PFSK-1 (cell line): ENCODE results near the gene NT5C3A.

Experiments
- FOXP2 ChIP-seq: optimal IDR thresholded peaks from 2 replicates; pipeline ENCODE3; 2011; ENCODE audit warnings: borderline replicate concordance, control low read depth, inconsistent platforms; ENCODE audit not compliant: insufficient read depth; ENCODE audit errors: extremely low read length, extremely low read depth
- POLR2AphosphoS5 ChIP-seq: IDR thresholded peaks from 2 replicates; pipeline ENCODE4 v1.6.1; 2012; ENCODE audit warnings: low read depth, mild to moderate bottlenecking, control low read depth, low read length, moderate library complexity
- SIN3A ChIP-seq: IDR thresholded peaks from 2 replicates; pipeline ENCODE4 v1.6.1; 2012; ENCODE audit warnings: mild to moderate bottlenecking, low read length, moderate library complexity, borderline replicate concordance; ENCODE audit not compliant: insufficient read depth
- TAF1 ChIP-seq: IDR thresholded peaks from 2 replicates; pipeline ENCODE4 v1.6.1; 2012; ENCODE audit warnings: low read length, control low read depth, borderline replicate concordance; ENCODE audit not compliant: insufficient read depth
- TF ChIP-seq, protein P1 (sequence below), 2 experiments: IDR thresholded peaks; 2 replicates each; pipeline versions ENCODE4 v1.6.1 to v1.8.0; 2011 to 2012; ENCODE audit warnings: low read depth in 2 of 2, low read length in 2 of 2, control low read depth in 1 of 2, inconsistent platforms in 1 of 2, mild to moderate bottlenecking in 1 of 2, moderate library complexity in 1 of 2; ENCODE audit not compliant: insufficient read depth in 1 of 2

Gene NT5C3A

DNA sequence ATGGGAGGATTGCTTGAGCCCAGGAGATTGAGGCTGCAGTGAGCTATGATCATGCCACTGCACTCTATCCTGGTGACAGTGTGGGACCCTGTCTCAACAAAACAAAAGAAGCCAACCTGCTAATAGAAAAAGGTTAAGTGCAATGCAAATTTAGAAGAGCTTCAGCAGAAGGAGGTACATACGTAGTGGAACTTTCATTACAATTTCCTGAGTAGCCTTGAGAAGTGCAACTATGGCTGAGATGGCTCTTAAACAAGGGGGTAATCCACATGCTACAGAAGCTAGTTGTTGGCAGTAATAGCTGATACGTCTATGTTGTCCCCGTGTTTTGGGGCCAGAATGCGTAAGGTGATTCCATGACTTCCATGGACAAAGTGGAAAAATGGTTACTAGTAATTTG, 10.7 kb upstream of the NT5C3A start:
- TF ChIP-seq, protein P1, sequence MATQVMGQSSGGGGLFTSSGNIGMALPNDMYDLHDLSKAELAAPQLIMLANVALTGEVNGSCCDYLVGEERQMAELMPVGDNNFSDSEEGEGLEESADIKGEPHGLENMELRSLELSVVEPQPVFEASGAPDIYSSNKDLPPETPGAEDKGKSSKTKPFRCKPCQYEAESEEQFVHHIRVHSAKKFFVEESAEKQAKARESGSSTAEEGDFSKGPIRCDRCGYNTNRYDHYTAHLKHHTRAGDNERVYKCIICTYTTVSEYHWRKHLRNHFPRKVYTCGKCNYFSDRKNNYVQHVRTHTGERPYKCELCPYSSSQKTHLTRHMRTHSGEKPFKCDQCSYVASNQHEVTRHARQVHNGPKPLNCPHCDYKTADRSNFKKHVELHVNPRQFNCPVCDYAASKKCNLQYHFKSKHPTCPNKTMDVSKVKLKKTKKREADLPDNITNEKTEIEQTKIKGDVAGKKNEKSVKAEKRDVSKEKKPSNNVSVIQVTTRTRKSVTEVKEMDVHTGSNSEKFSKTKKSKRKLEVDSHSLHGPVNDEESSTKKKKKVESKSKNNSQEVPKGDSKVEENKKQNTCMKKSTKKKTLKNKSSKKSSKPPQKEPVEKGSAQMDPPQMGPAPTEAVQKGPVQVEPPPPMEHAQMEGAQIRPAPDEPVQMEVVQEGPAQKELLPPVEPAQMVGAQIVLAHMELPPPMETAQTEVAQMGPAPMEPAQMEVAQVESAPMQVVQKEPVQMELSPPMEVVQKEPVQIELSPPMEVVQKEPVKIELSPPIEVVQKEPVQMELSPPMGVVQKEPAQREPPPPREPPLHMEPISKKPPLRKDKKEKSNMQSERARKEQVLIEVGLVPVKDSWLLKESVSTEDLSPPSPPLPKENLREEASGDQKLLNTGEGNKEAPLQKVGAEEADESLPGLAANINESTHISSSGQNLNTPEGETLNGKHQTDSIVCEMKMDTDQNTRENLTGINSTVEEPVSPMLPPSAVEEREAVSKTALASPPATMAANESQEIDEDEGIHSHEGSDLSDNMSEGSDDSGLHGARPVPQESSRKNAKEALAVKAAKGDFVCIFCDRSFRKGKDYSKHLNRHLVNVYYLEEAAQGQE (IDR thresholded peaks at IDR 0.05; ENCODE audit: insufficient read depth in 1 of 2, low read depth in 2 of 2, low read length in 2 of 2), result no peak
- TF ChIP-seq SIN3A (no peak), POLR2AphosphoS5 (no peak), TAF1 (no peak), FOXP2 (no peak)

DNA sequence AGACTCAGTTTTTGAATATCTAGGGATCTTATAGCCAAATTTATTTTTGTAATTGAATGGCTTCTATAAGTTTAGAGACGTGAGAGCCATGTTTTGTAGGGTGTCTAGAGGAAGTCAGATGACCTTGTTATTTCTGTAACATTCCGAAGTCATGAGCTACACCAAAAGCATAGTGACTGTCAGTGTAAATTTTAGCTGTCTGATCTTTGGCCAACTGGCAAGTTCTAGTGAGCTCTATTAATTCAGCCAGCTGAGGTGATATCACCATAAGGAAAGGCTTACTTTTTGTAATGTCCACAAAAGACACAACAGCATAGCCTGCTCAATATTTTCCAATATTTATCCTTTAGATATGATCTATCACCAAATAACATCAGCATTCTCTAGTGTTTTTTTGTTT, 9.9 kb upstream of the NT5C3A start:
- no peak for TF ChIP-seq POLR2AphosphoS5
- no peak for TF ChIP-seq TAF1
- TF ChIP-seq, protein P1 (IDR thresholded peaks at IDR 0.05; ENCODE audit: insufficient read depth in 1 of 2, low read depth in 2 of 2, low read length in 2 of 2), result no peak
- no peak for TF ChIP-seq SIN3A
- TF ChIP-seq FOXP2, result no peak

DNA sequence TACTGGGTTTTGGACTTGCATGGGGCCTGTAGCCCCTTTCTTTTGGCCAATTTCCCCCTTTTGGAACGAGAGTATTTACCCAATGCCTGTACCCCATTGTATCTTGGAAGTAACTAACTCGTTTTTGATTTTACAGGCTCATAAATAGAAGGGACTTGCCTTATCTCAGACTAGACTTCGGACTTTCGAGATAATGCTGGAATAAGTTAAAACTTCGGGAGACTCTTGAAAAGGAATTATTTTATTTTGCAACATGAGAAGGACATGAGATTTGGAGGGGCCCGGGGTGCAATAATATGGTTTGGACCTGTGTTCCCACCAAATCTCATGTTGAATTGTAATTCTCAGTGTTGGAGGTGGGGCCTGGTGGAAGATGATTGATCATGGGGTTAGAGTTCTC, 8.3 kb upstream of the NT5C3A start:
- TF ChIP-seq SIN3A (no peak), FOXP2 (no peak), TAF1 (no peak), POLR2AphosphoS5 (no peak)
- TF ChIP-seq, protein P1 (IDR thresholded peaks at IDR 0.05; ENCODE audit: insufficient read depth in 1 of 2, low read depth in 2 of 2, low read length in 2 of 2), result no peak

DNA sequence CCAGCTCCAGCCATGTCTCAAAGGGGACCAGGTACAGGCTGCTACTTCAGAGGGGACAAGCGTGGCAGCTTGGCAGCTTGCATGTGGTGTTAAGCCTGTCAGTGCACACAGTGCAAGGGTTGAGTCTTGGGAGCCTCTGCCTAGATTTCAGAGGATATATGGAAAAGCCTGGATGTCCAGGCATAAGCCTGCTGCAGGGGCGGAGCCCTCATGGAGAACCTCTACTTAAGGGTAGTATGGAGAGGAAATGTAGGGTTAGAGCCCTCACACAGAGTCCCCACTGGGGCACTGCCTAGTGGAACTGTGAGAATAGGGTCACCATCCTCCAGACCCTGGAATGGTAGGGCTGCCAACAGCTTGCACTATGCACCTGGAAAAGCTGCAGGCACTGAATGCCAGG, 7.7 kb upstream of the NT5C3A start:
- TF ChIP-seq TAF1, result no peak
- no peak for TF ChIP-seq FOXP2
- TF ChIP-seq POLR2AphosphoS5, result no peak
- no peak for TF ChIP-seq SIN3A
- TF ChIP-seq, protein P1 (IDR thresholded peaks at IDR 0.05; ENCODE audit: insufficient read depth in 1 of 2, low read depth in 2 of 2, low read length in 2 of 2), result no peak

DNA sequence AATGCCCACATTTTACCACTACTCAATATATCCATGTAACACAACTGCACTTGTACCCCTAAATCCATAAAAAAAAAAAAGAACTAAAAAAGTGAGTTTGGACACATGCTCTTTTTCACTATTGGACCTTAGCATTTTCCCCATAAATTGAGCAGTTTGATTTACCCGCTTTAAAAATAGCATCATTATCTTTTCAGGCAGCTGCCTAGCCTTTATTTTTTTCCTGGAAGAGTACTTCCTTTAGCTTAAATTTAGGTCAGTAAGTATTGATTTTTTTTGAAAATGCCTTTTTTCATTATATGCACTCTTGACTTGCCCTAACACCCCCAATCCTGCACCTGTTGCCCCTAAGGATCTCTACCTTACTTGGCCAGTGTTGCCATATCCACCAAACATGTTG, 5.3 kb upstream of the NT5C3A start:
- TF ChIP-seq, protein P1 (IDR thresholded peaks at IDR 0.05; ENCODE audit: insufficient read depth in 1 of 2, low read depth in 2 of 2, low read length in 2 of 2), result no peak
- TF ChIP-seq FOXP2 (no peak), SIN3A (no peak), POLR2AphosphoS5 (no peak), TAF1 (no peak)
